Stimulated activated CD8-positive, alpha-beta memory T cell treated with anti-CD3 and anti-CD28 coated beads, Interleukin-15, amount 100 ng/mL, for 24 hours (primary cell): Measurements from ENCODE around the gene GAK.
A peak's percentile ranks its signal among the peaks of the same experiment; 100 is the strongest.
"Not testable (repeated sequence)": the region's sequence is repeated elsewhere in the genome, so short reads cannot be mapped to it uniquely, and the experiment has no call there.

Experiments
- DNase-seq: peaks from one replicate; pipeline ENCODE4 v3.0.0-alpha.2; 2020; ENCODE audit warnings: low read depth

The GAK gene

GRCh38 chr4:931960-932712 lies at the start of gene GAK, which contains the start of gene TMEM175:
Gene GAK (minus strand): TSS chr4:932316. CDS start chr4:932187, 129 bp downstream.
Gene TMEM175 (plus strand): TSS chr4:932460. CDS start chr4:947740, 15,280 bp downstream.
- DNase-seq, result peak; percentile 97

GRCh38 chr4:978957-979701 lies 47.0 kb upstream of the GAK start:
- DNase-seq, result no peak

- DNase-seq, result not testable (repeated sequence)
Measured at GRCh38 chr4:976016-976415, 43.9 kb upstream of the GAK start.

- no peak for DNase-seq
Measured at GRCh38 chr4:974668-975067, 42.6 kb upstream of the GAK start.

DNA sequence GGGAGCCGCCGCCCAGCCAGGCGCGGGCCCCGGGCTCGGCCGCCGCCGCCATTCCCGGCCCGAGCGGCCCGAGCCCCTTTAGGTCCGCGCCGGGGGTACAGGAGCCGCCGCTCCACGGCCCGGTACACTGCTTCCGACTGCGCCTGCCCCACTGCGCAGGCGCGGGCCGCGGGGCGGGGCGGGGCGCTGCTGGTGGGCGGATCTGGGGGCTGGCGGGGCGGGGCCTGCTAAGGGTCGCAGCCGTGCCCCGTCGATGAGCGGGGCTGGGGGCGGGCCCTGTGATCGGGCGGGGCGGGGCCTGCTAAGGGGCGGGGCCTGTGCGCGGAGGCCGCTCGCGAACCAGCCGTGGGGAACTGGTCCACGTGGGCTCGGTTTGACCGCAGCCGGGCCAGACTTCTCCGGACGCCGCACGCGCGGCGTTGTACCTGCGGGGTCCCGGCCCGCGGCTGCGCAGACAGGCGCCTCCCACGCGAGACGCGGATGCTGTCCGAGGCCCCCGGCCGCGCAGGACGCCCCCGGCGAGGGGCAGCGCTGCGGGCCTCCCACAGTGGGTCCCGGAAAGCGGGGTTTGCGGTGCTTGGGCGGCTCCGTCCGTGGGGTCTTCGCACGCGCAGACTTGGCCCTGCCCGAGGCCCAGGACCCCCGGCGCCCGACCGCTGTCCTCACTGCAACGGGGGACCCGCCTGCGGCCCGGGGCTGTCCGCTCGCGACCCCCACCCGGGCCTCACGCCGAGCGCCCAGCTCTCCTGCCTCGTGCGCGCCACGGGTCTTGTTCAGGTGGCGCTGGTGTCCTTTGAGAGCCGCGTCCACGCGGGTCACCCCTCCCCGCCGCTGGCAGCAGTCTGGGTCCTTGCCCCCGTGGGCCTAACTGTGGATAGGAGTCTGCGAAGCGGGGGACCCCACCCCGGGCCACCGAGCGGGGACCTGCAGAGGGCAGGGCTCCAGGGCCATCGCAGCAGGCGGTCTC lies 41.6 kb upstream of the GAK start, which contains the start of gene DGKQ:
Gene DGKQ (minus strand): TSS at position 139 of the 967 bp plus-strand sequence. CDS start 87 bp downstream, at position 52.
- peak; percentile 82 for DNase-seq

DNA sequence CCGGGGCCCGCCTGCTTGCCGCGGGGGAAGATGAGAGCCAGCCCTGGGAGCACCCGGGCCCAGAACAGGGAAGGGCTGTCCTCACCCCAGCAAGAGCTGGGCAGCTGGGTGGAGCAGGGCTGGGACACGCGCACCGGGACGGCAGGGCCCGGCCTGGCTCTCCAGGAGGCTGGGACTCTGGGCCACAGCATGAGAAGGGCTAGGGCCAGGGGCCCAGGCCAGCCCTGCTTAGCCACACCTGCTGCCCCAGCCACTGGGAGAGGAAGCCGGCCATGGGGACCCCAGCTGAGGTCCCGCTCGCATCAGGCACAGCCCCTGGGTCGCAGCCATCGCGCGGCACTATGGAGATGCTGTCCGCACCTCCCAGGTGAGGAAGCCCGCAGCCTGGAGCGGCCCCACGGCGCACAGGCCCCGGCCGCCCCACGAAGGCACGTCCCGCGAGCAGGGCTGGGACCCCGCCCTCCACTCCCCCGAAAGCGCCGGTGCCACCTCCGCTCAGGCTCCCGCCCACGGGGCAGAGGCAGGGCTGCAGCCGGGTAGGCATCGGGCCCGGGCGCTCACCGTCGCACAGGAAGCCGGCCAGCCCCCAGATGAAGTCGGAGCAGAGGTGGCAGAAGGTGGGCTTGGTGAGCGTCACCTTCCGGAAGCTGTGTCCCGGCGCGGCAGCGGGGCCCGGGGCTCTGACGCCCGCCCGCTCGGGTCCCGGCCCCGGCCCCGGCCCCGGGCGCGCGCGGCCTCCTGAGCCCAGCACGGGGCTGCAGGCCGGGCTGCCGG lies 40.7 kb upstream of the GAK start:
- DNase-seq, result peak; percentile 26

DNA sequence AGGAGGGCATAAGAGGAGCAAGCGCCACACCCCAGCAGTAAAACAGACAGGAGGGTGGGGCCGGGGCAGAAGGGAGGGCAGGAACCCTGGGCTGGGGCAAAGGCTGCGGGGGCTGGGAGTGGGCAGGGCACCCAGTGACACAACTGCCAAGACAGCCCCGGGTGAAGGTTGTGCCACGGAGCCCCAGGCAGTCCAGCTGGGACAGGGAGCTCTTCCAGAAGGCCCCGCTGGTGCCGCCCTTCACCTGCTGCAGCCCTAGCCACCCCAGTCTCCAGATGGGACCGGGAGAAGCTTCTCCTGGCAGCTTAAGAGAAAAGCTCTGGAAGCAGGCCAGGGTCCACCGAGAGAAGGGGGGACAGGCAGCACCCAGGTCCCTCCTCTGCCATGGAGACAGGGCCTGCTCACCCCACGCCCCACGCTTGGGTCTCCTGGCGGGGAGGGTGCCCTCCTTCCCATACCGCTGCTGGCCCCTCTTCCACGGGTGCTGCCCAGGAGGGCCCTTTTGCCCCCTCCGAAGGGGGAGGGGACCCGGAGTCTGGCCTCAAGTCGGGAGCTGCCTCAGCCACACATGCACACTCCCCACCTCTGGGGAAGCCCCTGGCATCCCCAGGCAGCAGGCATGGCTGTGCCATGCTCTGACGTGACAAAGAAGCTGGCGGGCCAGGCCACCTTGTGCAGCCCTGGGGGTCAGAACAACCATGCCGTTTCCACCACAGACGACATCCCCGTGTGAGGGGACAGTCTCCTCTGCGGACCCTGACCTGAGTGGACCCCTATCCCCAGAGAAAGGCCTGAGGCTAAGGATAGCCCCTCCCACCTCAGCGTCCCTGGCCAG lies 39.8 kb upstream of the GAK start:
- no peak for DNase-seq

DNA sequence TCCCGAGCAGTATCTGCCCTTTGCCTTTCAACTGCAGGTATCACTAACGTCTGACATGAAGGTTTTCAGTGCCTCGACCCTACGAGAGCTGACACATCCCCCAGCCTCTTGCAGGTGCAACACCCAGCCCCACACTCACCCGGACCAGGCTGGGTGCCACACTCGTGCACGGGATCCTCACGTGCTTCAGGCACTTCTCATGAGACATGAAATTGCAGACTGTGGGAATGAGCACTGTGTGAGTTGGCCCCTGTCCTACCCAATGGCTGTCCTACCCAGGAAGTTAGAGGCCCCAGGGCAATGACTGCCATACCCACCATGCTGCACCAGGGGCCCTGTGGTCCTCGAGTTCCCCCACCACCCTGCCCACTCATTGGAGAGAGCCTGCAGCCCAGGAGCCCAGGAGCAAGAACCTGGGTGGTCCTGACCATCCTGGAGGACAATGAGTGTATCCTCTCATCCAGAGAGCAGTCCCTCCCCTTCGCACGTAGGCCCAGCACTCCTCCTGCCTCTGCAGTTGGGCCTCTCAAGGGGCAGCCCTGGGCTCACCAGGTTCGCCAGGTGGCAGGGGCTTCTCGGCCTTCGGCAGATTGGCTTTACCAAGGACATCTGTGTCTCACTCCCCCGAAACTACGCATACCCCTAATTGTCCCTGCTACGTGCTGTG lies 38.9 kb upstream of the GAK start:
- DNase-seq, result no peak

GRCh38 chr4:970046-970745 lies 38.1 kb upstream of the GAK start:
- no peak for DNase-seq

- DNase-seq, result no peak
Measured at GRCh38 chr4:968621-969394, 36.7 kb upstream of the GAK start.

- DNase-seq, result no peak
Measured at GRCh38 chr4:968221-968620, 36.1 kb upstream of the GAK start.

DNA sequence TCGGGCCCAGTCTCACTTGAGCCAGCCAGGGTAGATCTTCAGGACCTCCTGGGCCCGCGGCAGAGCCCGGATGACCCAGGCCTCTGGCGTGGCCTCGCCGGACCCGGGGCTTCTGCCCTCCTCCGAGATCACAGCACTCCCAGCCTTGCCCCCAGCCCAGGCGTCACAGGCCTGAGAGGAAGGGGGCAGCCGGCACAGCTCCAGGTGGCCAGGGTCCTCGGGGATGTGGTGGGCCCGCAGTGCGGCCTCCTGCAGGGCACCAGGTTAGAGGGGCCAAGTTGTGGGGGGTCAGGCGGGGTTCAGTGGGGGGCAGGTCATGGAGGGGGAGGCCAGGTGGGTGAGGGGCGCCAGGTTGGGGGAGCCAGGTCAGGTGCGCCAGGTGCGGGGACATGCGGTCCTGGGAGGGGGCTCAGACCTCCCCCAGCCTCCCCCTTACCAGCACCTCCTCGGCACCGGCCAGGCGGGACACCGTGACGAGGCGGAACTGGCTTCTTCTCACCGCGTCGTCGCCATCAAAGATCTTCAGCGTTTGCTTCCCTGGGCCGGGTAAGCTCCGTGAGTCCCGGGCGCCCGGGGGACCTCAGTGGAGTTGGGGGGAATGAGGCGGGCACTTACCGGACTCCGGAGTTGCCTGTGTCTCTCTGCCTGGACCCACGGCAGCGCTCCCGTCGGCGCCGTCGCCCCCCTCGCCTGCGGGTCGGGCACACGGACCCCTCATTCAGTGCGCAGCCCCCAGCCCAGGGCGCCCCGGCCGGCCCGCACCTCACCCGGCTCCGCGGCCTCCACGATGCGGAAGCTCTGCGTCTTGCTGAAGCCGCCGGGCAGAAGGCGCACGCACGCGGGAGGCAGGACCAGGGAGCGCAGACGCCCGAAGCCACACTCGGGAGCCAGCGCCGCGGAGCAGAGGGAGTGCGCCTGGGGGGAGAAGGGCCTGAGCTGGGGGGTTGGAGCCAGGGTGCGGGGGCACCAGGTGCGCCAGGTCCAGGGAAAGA lies 35.3 kb upstream of the GAK start:
- no peak for DNase-seq

GRCh38 chr4:966266-967112 lies 34.4 kb upstream of the GAK start:
- no peak for DNase-seq

DNA sequence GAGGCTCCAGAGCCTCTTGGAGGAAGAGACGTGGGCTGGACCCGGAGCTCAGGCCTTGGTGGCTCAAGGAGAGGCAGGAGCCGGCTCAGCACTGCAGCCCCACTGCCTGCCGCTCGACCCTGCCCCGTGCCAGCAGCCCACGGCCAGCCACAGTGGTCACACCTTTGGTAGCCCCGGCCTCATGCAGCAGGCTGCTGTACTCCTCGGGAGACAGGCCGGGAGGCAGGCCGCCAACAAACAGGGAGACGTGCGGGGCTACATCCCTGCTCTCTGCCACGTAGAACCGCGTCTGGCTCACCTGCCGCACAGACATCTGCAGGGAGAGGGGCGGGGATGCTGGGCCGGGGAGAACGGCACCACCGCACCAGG lies 33.6 kb upstream of the GAK start:
- DNase-seq, result no peak

- DNase-seq, result no peak
Measured at GRCh38 chr4:965048-965765, 33.1 kb upstream of the GAK start.
